Measurements from ENCODE around the gene MEIS1. TPM values are rescaled to one million over a fixed set of nuclear protein-coding genes. Genes with fewer than 3 reads are reported as not detected.

MEIS1 gene
- total RNA-seq, 2 donors from 2014 or later: 1.8 to 2.3 TPM

GRCh38 chr2:66572391-66572790, 137.5 kb downstream of the MEIS1 start:
- Histone ChIP-seq H3K36me3 (ENCODE audit: control insufficient read depth, insufficient read depth, low read length) (no peaks in the 10 kb centered on the region), H3K9ac (ENCODE audit: extremely low read depth, low read length, poor library complexity, severe bottlenecking) (no peak overlapping the region), H3K4me1 (ENCODE audit: control insufficient read depth, insufficient read depth, low read length) (peaks cover 2% of the 10 kb centered on the region), H3K9me3 (ENCODE audit: control insufficient read depth, low read length) (no peaks in the 10 kb centered on the region), H3K27ac (ENCODE audit: low read depth, low read length) (peak overlapping the region; percentile 9), H3K27me3 (ENCODE audit: control insufficient read depth, insufficient read depth, low read length, poor library complexity, severe bottlenecking) (peaks cover 25% of the 10 kb centered on the region), H3K4me3 (ENCODE audit: low read length) (no peak overlapping the region)
- DNase-seq: no peak
- Mint-ChIP-seq H3K4me1 (peaks cover 31% of the 10 kb centered on the region), H3K9me3 (no peaks in the 10 kb centered on the region), H3K36me3 (ENCODE audit: low read depth) (no peaks in the 10 kb centered on the region), H3K27me3 (ENCODE audit: insufficient read depth) (peaks cover 30% of the 10 kb centered on the region), H3K27ac (no peak overlapping the region), H3K4me3 (no peak overlapping the region)
- TF ChIP-seq CTCF (conservative IDR thresholded peaks at IDR 0.05): no peak
- WGBS, 2 experiments (ENCODE audit: insufficient coverage in 1 of 2, insufficient read length in 1 of 2): 94% methylated on average over 3 of the region's 3 CpGs; no CpG with 5 or more reads in 1 of the 2 experiments

GRCh38 chr2:66573416-66573815, 138.5 kb downstream of the MEIS1 start:
- peak overlapping the region; percentile 59 for H3K4me3 Mint-ChIP-seq
- peaks cover 39% of the 10 kb centered on the region for H3K4me1 Mint-ChIP-seq
- WGBS, 2 experiments (ENCODE audit: insufficient coverage in 1 of 2, insufficient read length in 1 of 2): 18% methylated on average over 7 of the region's 7 CpGs; no CpG with 5 or more reads in 1 of the 2 experiments
- no peaks in the 10 kb centered on the region for H3K36me3 Mint-ChIP-seq (ENCODE audit: low read depth)
- peaks cover 2% of the 10 kb centered on the region for H3K4me1 ChIP-seq (ENCODE audit: control insufficient read depth, insufficient read depth, low read length)
- no peak for TF ChIP-seq CTCF (conservative IDR thresholded peaks at IDR 0.05)
- H3K9ac ChIP-seq (ENCODE audit: extremely low read depth, low read length, poor library complexity, severe bottlenecking): no peak overlapping the region
- peak; percentile 84 for DNase-seq
- H3K9me3 ChIP-seq (ENCODE audit: control insufficient read depth, low read length): no peaks in the 10 kb centered on the region
- peak overlapping the region; percentile 91 for H3K27ac ChIP-seq (ENCODE audit: low read depth, low read length)
- no peaks in the 10 kb centered on the region for H3K36me3 ChIP-seq (ENCODE audit: control insufficient read depth, insufficient read depth, low read length)
- peaks cover 35% of the 10 kb centered on the region for H3K27me3 ChIP-seq (ENCODE audit: control insufficient read depth, insufficient read depth, low read length, poor library complexity, severe bottlenecking)
- no peak overlapping the region for H3K4me3 ChIP-seq (ENCODE audit: low read length)
- H3K27me3 Mint-ChIP-seq (ENCODE audit: insufficient read depth): peaks cover 29% of the 10 kb centered on the region
- H3K9me3 Mint-ChIP-seq: no peaks in the 10 kb centered on the region
- H3K27ac Mint-ChIP-seq: no peak overlapping the region

GRCh38 chr2:66573821-66574233, 138.9 kb downstream of the MEIS1 start:
- Mint-ChIP-seq H3K4me3 (peak overlapping the region; percentile 59), H3K27ac (no peak overlapping the region), H3K9me3 (no peaks in the 10 kb centered on the region), H3K4me1 (peaks cover 39% of the 10 kb centered on the region), H3K36me3 (ENCODE audit: low read depth) (no peaks in the 10 kb centered on the region), H3K27me3 (ENCODE audit: insufficient read depth) (peaks cover 29% of the 10 kb centered on the region)
- H3K4me3 ChIP-seq (ENCODE audit: low read length): peak overlapping the region; percentile 73
- H3K9me3 ChIP-seq (ENCODE audit: control insufficient read depth, low read length): no peaks in the 10 kb centered on the region
- no peaks in the 10 kb centered on the region for H3K36me3 ChIP-seq (ENCODE audit: control insufficient read depth, insufficient read depth, low read length)
- no peak overlapping the region for H3K9ac ChIP-seq (ENCODE audit: extremely low read depth, low read length, poor library complexity, severe bottlenecking)
- 1 to 3% methylated on average over 6 to 8 of the region's 8 CpGs for WGBS, 2 experiments (ENCODE audit: insufficient coverage in 1 of 2, insufficient read length in 1 of 2)
- TF ChIP-seq CTCF (conservative IDR thresholded peaks at IDR 0.05): no peak
- peaks cover 39% of the 10 kb centered on the region for H3K27me3 ChIP-seq (ENCODE audit: control insufficient read depth, insufficient read depth, low read length, poor library complexity, severe bottlenecking)
- peaks cover 2% of the 10 kb centered on the region for H3K4me1 ChIP-seq (ENCODE audit: control insufficient read depth, insufficient read depth, low read length)
- peak; percentile 82 for DNase-seq
- H3K27ac ChIP-seq (ENCODE audit: low read depth, low read length): peak overlapping the region; percentile 91

All from endodermal cell (in vitro differentiated cells).